ENCODE data around the gene CDC73. TPM values are rescaled to one million over a fixed set of nuclear protein-coding genes. Genes with fewer than 3 reads are reported as not detected.

The CDC73 gene
- total RNA-seq, 2 experiments from 2014 or later, result 55.6 to 63.3 TPM

GRCh38 chr1:193303849-193304248 is 182.0 kb downstream of the CDC73 start:
- H3K27me3 Mint-ChIP-seq, result no peaks in the 10 kb centered on the region
- DNase-seq (no peak), ATAC-seq (no peak)
- CTCF ChIA-PET, result no interaction called here
- H3K27ac Mint-ChIP-seq, result no peak overlapping the region
- peaks cover 2% of the 10 kb centered on the region for H3K9me3 Mint-ChIP-seq (ENCODE audit: low read depth)
- peaks cover 4% of the 10 kb centered on the region for H3K4me1 Mint-ChIP-seq
- H3K36me3 Mint-ChIP-seq, result no peaks in the 10 kb centered on the region
- H3K4me3 Mint-ChIP-seq, result no peak overlapping the region

Small RNA genes within 50 kb of the gene (microRNA-seq; reads per million reads assigned to microRNA genes)
- gene MIR1278, result not detected

Other genes with a start within 250 kb of the CDC73 start
- gene UCHL5, start 62.7 kb upstream of the CDC73 start, total RNA-seq, result 10 to 100 TPM; 50.8 to 68.5 TPM
- gene RO60, start 62.4 kb upstream of the CDC73 start, total RNA-seq, result 10 to 100 TPM; 59.0 to 59.3 TPM
- gene GLRX2, start 16.6 kb upstream of the CDC73 start, total RNA-seq, result 10 to 100 TPM; 22.3 to 37.6 TPM
- gene B3GALT2, start 64.6 kb downstream of the CDC73 start, total RNA-seq, result 1 to 10 TPM in 1 of 2 experiments, under 1 TPM in 1; 0.99 to 2.5 TPM

All from activated CD8-positive, alpha-beta memory T cell treated with anti-CD3 and anti-CD28 coated beads, Interleukin-2, amount 10 ng/mL, durations not matched to agents 7 days and 5 days (primary cell).